MM.1S (cell line): Measurements from ENCODE around the gene TNP1.

Experiments
- CTCF ChIP-seq: fragments of 300-600 bp; sonication (generic); IDR thresholded peaks from 2 replicates; pipeline ENCODE4 v1.5.1; 2016; ENCODE audit warnings: antibody characterized with exemption, low read length, mixed read lengths
- EZH2 ChIP-seq: fragments of 300-600 bp; sonication (generic); optimal IDR thresholded peaks from 2 replicates; pipeline ENCODE3; 2017; ENCODE audit warnings: low read depth, mild to moderate bottlenecking, antibody characterized with exemption, low read length, mixed read lengths
- EZH2phosphoT487 ChIP-seq: fragments of 300-600 bp; sonication (generic); IDR thresholded peaks from 2 replicates; pipeline ENCODE4 v1.6.1; 2018; ENCODE audit warnings: antibody characterized with exemption, low read length

GRCh38 chr2:216838151-216838550 is 21.7 kb downstream of the TNP1 start:
- TF ChIP-seq CTCF, result no peak
- TF ChIP-seq EZH2, result no peak
- TF ChIP-seq EZH2phosphoT487, result no peak
